ENCODE measurements around the gene CHST8. TPM values are rescaled to one million over a fixed set of nuclear protein-coding genes. Genes with fewer than 3 reads are reported as not detected.

Gene CHST8
- total and polyA plus RNA-seq, 2 experiments from 2014 or later = 9.3 to 38.2 TPM

- peaks cover 9% of the 10 kb centered on the region for H3K27me3 Mint-ChIP-seq (ENCODE audit: insufficient read depth, low read depth, poor library complexity)
Measured at GRCh38 chr19:33631609-33631973, 9.8 kb downstream of the CHST8 start.

More at GRCh38 chr19:33631609-33631973, 9.8 kb downstream of the CHST8 start:
- DNase-seq (ENCODE audit: low spot score) (no peak), ATAC-seq (no peak)
- H2AFZ ChIP-seq = no peak overlapping the region
- peaks cover 58% of the 10 kb centered on the region for H3K79me2 ChIP-seq (replicated peaks; ENCODE audit: insufficient read depth)
- H3K36me3 ChIP-seq (ENCODE audit: insufficient read depth) = no peaks in the 10 kb centered on the region
- H3F3A ChIP-seq (replicated peaks; ENCODE audit: low read depth) = 0 out of 2 replicates have a peak, but pooled peaks cover 3% of the 10 kb centered on the region
- H3K27ac ChIP-seq (ENCODE audit: low read depth) = no peak overlapping the region
- TF ChIP-seq ZNF331 (CRISPR knock-in tag; IDR thresholded peaks at IDR 0.05; ENCODE audit: low read depth) = no peak
- TF ChIP-seq ETS1 (IDR thresholded peaks at IDR 0.05) = no peak
- no peak for TF ChIP-seq ZNF462 (CRISPR knock-in tag; IDR thresholded peaks at IDR 0.05)
- TF ChIP-seq NANOG (IDR thresholded peaks at IDR 0.05; ENCODE audit: borderline replicate concordance) = no peak
- TF ChIP-seq ZNF114 (CRISPR knock-in tag; IDR thresholded peaks at IDR 0.05) = no peak
- no peak for TF ChIP-seq CTCF (conservative IDR thresholded peaks at IDR 0.05; ENCODE audit: low read depth in 2 of 2)
- no peak for TF ChIP-seq EZH2 (IDR thresholded peaks at IDR 0.05; ENCODE audit: low read depth, unreplicated experiment)
- TF ChIP-seq CREB1 (CRISPR knock-in tag; IDR thresholded peaks at IDR 0.05; ENCODE audit: low read depth) = no peak
- TF ChIP-seq STAT1 (IDR thresholded peaks at IDR 0.05; ENCODE audit: unreplicated experiment) = no peak
- no peak for TF ChIP-seq POLR2AphosphoS5 (IDR thresholded peaks at IDR 0.05; ENCODE audit: low read depth)
- no peak for TF ChIP-seq REST (IDR thresholded peaks at IDR 0.05; ENCODE audit: unreplicated experiment)
- no peak for TF ChIP-seq EZH2phosphoT487 (IDR thresholded peaks at IDR 0.05; ENCODE audit: unreplicated experiment)
- no peaks in the 10 kb centered on the region for H3K27me3 ChIP-seq (ENCODE audit: insufficient read depth)
- H4K20me1 ChIP-seq (replicated peaks; ENCODE audit: insufficient read depth) = no peaks in the 10 kb centered on the region; the same call in 1 of the 2 replicates
- Mint-ChIP-seq H3K4me1 (peaks cover 40% of the 10 kb centered on the region), H3K9me3 (no peaks in the 10 kb centered on the region; the same call in 2 of the 3 replicates), H3K27ac (no peak overlapping the region), H3K4me3 (no peak overlapping the region), H3K36me3 (ENCODE audit: low read depth) (peaks cover 4% of the 10 kb centered on the region; the same call in 2 of the 3 replicates)
- peaks cover 24% of the 10 kb centered on the region for H3K4me1 ChIP-seq (ENCODE audit: insufficient read depth)
- H3K4me3 ChIP-seq = no peak overlapping the region
- 0 out of 2 replicates have a peak, but pooled peaks cover 3% of the 10 kb centered on the region for H3K9me2 ChIP-seq (ENCODE audit: insufficient read depth)
- H3K4me2 ChIP-seq = no peak overlapping the region

All from GM23338 (cell line).